Activated T-helper 17 cell treated with anti-CD3 and anti-CD28 coated beads, Interleukin-2, amount 50 U/mL, for 72 hours (primary cell): ENCODE measurements around the gene RPSA. TPM values are rescaled to one million over a fixed set of nuclear protein-coding genes. Genes with fewer than 3 reads are reported as not detected.
"Not testable (repeated sequence)": the region's sequence is repeated elsewhere in the genome, so short reads cannot be mapped to it uniquely, and the experiment has no call there.

ENCODE experiments used
- ATAC-seq: fragments of 150-1000 bp; cut with Tn5 transposase; replicated peaks from 2 replicates; pipeline ENCODE4 v1.10.0; 2021; ENCODE audit warnings: mild to moderate bottlenecking, moderate library complexity
- H3K27ac Mint-ChIP-seq: one replicate; pipeline ENCODE4 v1.8.0; 2022; ENCODE audit warnings: mixed read lengths
- H3K27me3 Mint-ChIP-seq: one replicate; pipeline ENCODE4 v1.8.0; 2022; ENCODE audit warnings: mixed read lengths
- H3K36me3 Mint-ChIP-seq: one replicate; pipeline ENCODE4 v1.8.0; 2022; ENCODE audit warnings: low read depth, mild to moderate bottlenecking, mixed read lengths
- H3K4me1 Mint-ChIP-seq: one replicate; pipeline ENCODE4 v1.8.0; 2022; ENCODE audit warnings: mixed read lengths
- H3K4me3 Mint-ChIP-seq: one replicate; pipeline ENCODE4 v1.8.0; 2022; ENCODE audit warnings: mild to moderate bottlenecking, mixed read lengths
- H3K9me3 Mint-ChIP-seq: one replicate; pipeline ENCODE4 v1.8.0; 2022; ENCODE audit warnings: mixed read lengths
- total RNA-seq, 2 donors: library from RNA; stranded (reverse); gene quantifications; one replicate each; pipeline ENCODE4 v1.2.3, GENCODE V29; 2022

The RPSA gene
- total RNA-seq, 2 donors from 2014 or later, result 2,603 to 2,924 TPM

DNA sequence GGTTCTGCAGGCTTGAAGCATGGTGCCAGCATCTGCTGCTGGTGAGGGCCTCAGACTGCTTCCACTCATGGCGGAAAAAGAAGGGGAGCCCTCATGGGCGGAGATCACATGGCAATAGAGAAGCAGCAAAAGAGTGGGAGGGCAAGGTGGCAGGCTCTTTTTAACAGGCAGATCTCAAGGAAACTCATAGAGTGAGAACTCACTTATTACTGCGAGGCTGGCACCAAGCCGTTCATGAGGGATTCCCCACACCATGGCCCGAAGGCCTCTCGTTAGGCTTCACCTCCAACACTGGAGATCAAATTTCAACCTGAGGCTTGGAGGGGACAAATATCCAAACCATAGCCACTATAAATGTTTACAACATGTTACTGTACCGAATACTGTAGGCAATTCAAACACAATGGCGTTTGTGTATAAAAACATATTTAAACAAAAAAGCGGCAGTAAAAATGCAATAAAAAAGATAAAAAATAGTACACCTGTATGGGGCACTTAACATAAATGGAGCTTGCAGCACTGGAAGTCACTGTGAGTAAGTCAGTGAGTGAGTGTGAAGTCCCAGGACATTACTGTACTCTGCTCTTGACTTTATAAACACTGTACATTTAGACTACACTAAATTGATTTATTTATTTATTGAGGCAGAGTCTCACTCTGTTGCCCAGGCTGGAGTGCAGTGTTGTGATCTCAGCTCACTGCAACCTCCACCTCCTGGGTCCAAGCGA is 42.1 kb downstream of the RPSA start:
- peaks cover 4% of the 10 kb centered on the region for H3K27me3 Mint-ChIP-seq
- ATAC-seq, result no peak

DNA sequence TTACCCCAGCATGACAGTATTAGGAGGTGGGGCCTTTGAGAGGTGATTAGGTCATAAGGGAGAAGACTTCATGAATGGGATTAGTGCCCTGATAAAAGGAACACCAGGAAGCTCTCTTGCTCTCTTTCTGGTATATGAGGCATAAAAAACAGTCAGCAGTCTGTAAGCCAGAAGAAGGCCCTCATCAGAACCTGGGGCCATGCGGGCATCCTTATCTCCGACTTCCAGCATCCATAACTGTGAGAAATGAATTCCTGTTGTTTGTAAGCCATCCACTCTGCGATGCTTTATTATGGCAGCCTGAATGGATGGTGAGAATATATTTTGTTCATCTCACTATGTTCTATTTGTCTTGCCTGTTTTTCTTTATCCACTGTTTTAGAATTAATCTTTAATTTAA is 43.3 kb downstream of the RPSA start:
- H3K27ac Mint-ChIP-seq, result no peak overlapping the region
- H3K36me3 Mint-ChIP-seq, result no peaks in the 10 kb centered on the region
- no peak for ATAC-seq
- no peaks in the 10 kb centered on the region for H3K9me3 Mint-ChIP-seq
- H3K4me1 Mint-ChIP-seq, result no peaks in the 10 kb centered on the region
- H3K27me3 Mint-ChIP-seq, result peaks cover 4% of the 10 kb centered on the region
- no peak overlapping the region for H3K4me3 Mint-ChIP-seq

More for the DNA sequence above, 42.1 kb downstream of the RPSA start:
- Mint-ChIP-seq H3K27ac (no peak overlapping the region), H3K4me1 (no peaks in the 10 kb centered on the region), H3K4me3 (no peak overlapping the region), H3K9me3 (no peaks in the 10 kb centered on the region), H3K36me3 (no peaks in the 10 kb centered on the region)

DNA sequence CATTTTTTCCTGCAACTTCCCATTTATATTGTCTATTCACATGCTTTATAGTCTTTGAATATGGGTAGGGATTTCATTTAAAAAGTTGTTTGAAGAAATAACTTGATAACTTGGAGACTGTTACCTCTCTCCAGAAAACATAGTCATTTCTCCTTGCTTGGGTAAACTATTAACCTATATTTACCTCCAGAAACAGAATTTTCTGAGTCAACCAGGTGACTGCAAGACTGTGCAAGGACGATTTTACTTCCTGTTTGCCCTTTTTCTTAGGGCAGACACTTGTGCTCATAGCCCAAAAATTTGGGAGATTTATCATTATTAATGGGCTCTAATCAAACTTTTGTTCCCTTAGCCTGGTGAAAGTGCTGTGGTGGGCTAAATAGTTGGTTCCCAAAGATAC is 46.6 kb downstream of the RPSA start:
- no peaks in the 10 kb centered on the region for H3K4me1 Mint-ChIP-seq
- H3K27ac Mint-ChIP-seq, result no peak overlapping the region
- H3K4me3 Mint-ChIP-seq, result no peak overlapping the region
- peaks cover 20% of the 10 kb centered on the region for H3K27me3 Mint-ChIP-seq
- no peaks in the 10 kb centered on the region for H3K36me3 Mint-ChIP-seq
- no peak for ATAC-seq
- H3K9me3 Mint-ChIP-seq, result no peaks in the 10 kb centered on the region

DNA sequence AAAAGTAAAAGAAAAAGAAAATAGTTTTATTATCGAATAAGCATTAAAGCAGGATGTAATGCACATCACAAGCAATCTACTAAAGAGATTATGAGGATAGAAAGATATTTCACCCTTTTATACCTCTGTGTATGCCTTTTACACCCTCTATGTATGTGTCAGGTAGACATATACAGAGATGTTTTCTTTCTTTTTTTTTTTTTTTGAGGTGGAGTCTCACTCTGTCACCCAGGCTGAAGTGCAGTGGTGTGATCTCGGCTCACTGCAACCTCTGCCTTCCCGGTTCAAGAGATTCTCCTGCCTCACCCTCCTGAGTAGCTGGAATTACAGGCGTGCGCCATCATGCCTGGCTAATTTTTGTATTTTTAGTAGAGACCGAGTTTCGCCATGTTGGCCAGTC is 47.4 kb downstream of the RPSA start:
- H3K4me1 Mint-ChIP-seq, ATAC-seq, H3K27ac Mint-ChIP-seq, H3K4me3 Mint-ChIP-seq, H3K36me3 Mint-ChIP-seq, H3K9me3 Mint-ChIP-seq: not testable (repeated sequence)
- H3K27me3 Mint-ChIP-seq, result peaks cover 23% of the 10 kb centered on the region

DNA sequence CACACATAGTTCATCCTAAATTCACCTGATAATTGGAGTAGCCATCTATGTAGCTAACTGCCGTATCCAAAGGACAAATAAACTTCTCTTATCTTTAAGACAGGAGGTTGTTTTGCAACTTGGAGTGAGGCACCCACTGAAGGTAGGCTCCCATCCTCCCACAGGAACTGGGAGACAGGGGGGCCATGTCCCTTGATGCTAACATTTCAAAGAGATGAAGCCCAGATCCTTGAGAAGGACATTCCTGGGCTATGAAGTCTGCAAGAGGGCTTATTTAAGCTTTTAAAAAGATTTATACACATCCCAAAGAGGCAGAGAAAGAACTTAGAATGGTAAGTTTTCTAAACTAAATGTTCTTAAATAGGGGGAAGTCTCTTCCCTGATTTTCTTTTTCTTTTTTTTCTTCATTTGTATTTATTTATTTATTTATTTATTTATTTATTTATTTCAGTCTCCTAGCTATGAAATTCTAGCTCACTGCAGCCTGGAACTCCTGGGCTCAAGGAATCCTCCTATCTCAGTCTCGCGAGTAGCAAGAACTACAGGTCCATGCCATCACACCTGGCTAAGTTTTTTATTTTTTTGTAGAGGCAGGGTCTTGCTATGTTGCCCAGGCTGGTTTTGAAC is 48.2 kb downstream of the RPSA start:
- Mint-ChIP-seq H3K27me3 (peaks cover 23% of the 10 kb centered on the region), H3K9me3 (no peaks in the 10 kb centered on the region), H3K4me3 (no peak overlapping the region), H3K4me1 (no peaks in the 10 kb centered on the region), H3K36me3 (no peaks in the 10 kb centered on the region), H3K27ac (no peak overlapping the region)
- ATAC-seq, result no peak

DNA sequence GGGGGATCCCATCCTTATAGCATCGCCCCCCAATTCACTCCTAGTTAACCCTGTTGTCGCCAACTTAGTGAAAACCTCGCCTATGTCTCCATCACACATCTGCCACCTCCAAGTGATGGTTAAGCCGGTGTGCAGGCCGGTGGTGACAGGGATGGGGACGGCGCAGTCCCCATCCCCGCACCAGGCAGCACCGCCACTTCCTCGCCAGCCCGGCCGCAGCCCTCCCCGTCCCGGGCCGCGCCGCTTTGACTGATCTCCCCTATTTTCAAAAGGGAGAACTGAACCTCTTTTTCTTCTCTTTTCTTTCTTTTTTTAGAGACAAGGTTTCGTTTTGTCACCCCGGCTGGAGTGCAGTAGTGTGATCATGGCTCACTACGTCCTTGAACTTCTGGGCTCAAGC is 49.6 kb downstream of the RPSA start:
- H3K4me3 Mint-ChIP-seq, result no peak overlapping the region
- H3K27ac Mint-ChIP-seq, result no peak overlapping the region
- no peaks in the 10 kb centered on the region for H3K9me3 Mint-ChIP-seq
- H3K36me3 Mint-ChIP-seq, result no peaks in the 10 kb centered on the region
- ATAC-seq, result no peak
- H3K4me1 Mint-ChIP-seq, result no peaks in the 10 kb centered on the region
- H3K27me3 Mint-ChIP-seq, result peaks cover 27% of the 10 kb centered on the region

DNA sequence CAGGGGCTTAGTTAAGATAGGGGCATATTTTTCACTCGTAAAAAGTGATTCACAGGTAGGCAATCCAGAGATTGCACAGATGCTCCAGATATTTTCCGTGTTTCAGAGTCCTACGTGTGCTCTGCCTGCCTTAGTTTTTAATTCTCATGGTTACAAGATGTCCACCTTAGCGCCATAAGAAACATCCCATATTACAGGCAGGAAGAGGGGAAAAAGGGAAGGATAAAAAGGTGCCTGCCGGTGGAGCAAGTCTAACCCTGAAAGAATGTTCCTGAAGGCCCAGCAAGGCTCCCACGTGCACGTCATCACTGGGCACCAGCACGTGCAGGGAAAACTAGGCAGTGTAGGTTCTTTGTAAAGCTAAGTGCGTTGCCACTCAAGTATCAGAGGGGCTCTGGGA is 50.8 kb downstream of the RPSA start:
- peaks cover 27% of the 10 kb centered on the region for H3K27me3 Mint-ChIP-seq
- no peak overlapping the region for H3K4me3 Mint-ChIP-seq
- no peaks in the 10 kb centered on the region for H3K9me3 Mint-ChIP-seq
- H3K27ac Mint-ChIP-seq, result no peak overlapping the region
- no peak for ATAC-seq
- H3K36me3 Mint-ChIP-seq, result no peaks in the 10 kb centered on the region
- no peaks in the 10 kb centered on the region for H3K4me1 Mint-ChIP-seq

DNA sequence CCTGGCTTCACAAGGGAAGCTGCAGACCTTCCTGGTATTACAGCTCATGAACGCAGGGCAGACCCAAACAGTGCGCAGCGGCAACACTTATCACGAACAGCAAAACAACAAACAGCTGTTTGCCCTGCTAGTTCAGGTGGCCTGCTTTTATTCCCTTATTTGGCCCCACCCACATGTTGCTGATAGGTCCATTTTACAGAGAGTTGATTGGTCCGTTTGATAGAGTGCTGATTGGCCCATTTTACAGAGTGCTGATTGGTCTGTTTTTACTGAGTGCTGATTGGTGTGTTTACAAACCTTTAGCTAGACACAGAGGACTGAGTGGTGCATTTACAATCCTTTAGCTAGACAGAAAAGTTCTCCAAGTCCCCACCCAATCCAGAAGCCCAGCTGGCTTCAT is 52.1 kb downstream of the RPSA start:
- not testable (repeated sequence) for H3K36me3 Mint-ChIP-seq, H3K4me1 Mint-ChIP-seq, ATAC-seq, H3K9me3 Mint-ChIP-seq, H3K27ac Mint-ChIP-seq, H3K4me3 Mint-ChIP-seq
- peaks cover 31% of the 10 kb centered on the region for H3K27me3 Mint-ChIP-seq

DNA sequence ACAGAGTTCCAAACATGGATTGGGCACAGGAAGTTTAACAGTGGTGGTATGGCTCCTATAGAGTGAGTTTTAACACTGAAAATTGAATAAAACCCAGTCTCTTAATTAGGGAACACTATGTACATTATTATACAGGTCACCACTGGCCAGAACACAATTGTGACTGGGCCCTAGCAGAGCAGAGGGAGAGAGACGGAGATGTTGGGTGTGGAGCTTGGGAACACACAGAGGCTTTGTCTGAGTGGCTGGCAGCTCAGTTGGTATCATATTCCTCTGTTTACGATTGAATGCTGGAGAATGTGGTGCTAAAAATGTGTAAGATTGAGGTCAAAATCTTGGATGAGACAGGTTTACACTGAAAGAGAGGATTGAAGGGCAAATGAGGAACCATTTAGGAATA is 54.2 kb downstream of the RPSA start:
- Mint-ChIP-seq H3K9me3 (no peaks in the 10 kb centered on the region), H3K36me3 (no peaks in the 10 kb centered on the region), H3K27me3 (peaks cover 21% of the 10 kb centered on the region), H3K27ac (no peak overlapping the region), H3K4me3 (no peak overlapping the region), H3K4me1 (no peaks in the 10 kb centered on the region)
- no peak for ATAC-seq

Other genes with a start within 250 kb of the RPSA start
- 10 to 100 TPM in 1 of 2 donors, under 1 TPM in 1; 0.99 to 17.2 TPM for gene XIRP1, start 214.1 kb upstream of the RPSA start, total RNA-seq
- under 1 TPM; 0.13 to 0.37 TPM for gene CX3CR1, start 126.7 kb upstream of the RPSA start, total RNA-seq
- 10 to 100 TPM in 1 of 2 donors, under 1 TPM in 1; 0.87 to 10.2 TPM for gene CCR8, start 77.0 kb upstream of the RPSA start, total RNA-seq
- gene SLC25A38, start 23.4 kb upstream of the RPSA start, total RNA-seq, result 10 to 100 TPM; 21.3 to 38.2 TPM
- gene MOBP, start 61.0 kb downstream of the RPSA start, total RNA-seq, result not detected